GM08714 (cell line): ENCODE data around the gene COX19.
"Not testable (repeated sequence)": the region's sequence is repeated elsewhere in the genome, so short reads cannot be mapped to it uniquely, and the experiment has no call there.

Source experiments
- H3K4me3 ChIP-seq: fragments of 200-500 bp; sonication (Bioruptor generic); 2 replicates; pipeline ENCODE4 v1.5.1; 2014; ENCODE audit warnings: mild to moderate bottlenecking, low read length, inconsistent platforms
- ZNF274 ChIP-seq: IDR thresholded peaks from 2 replicates; pipeline ENCODE4 v1.6.1; 2012; ENCODE audit warnings: mild to moderate bottlenecking, low read depth, low read length

Gene COX19

DNA sequence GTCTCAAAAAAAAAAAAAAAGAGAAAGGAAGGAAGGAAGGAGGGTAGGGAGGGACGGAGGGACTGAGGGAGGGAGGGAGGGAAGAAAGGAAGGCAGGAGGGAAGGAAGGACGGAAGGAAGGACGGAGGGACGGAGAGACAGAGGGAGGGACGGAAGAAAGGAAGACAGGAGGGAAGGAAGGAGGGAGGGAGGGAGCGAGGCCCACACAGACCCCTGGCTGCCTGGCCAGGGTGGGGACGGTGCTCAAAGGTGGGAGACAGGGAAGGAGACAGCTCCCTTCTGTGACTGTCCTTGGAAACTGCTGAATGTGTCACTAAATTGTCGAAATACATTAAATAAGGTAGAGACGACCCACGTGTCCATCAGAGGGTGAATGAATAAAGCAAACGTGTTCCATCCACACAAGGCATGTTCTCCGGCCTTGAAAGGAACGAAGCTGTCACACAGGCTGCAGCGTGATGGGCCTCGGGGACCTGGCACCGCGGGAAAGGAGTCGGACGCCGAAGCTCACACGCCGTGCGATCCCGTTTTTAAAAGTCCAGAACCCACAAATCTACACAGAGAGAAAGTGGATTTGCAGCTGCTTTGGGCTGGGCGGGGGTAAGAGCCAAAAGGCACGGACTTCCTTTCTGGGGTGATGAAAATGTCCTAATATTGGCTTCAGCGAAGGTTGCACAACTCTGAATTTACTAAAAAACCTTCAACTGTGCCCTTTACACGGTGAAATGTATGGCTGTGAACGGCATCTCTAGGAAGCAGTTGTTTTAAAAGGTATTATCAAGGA lies 44.2 kb downstream of the COX19 start:
- no peak for TF ChIP-seq ZNF274
- no peak overlapping the region for H3K4me3 ChIP-seq

GRCh38 chr7:929311-929711 lies 46.0 kb downstream of the COX19 start:
- H3K4me3 ChIP-seq: no peak overlapping the region
- no peak for TF ChIP-seq ZNF274

GRCh38 chr7:927031-927671 lies 48.2 kb downstream of the COX19 start:
- no peak for TF ChIP-seq ZNF274
- no peak overlapping the region for H3K4me3 ChIP-seq

GRCh38 chr7:926061-927030 lies 49.0 kb downstream of the COX19 start:
- no peak overlapping the region for H3K4me3 ChIP-seq
- TF ChIP-seq ZNF274: no peak

GRCh38 chr7:925601-926000 lies 49.7 kb downstream of the COX19 start:
- no peak for TF ChIP-seq ZNF274
- no peak overlapping the region for H3K4me3 ChIP-seq

DNA sequence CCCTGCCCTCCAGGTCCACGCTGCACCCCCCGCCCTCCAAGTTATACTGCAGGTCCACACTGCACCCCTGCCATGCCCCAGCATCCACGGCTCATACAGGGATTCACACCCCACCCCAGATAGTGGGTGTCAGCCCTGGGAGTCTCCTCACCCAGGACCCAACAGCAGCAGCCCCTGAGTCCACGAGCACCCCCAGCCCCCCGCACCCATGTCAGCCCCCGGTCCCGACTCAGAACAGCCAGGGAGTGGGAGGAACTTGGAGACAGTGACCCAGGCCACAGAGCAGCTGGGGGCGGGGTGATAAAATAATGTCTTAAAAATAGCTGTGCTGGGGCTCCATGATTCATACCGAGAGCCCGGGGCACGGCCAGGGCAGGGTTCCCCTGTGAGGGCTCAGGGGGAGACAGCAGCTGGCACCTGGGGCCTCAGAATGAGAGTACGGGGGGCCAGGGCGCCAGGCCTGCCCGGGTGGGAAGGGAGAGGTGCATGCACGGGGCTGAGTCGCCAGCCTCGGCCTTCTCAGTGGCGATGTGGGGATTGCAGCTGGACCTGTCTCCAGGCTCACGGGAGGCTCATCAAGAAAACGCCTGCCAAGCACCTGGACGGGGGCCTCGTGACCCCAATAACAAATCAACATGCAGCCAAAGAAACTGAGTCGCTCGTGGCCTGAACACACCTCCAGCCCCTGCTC lies 50.7 kb downstream of the COX19 start:
- H3K4me3 ChIP-seq: no peak overlapping the region; the same call in 1 of the 2 replicates

GRCh38 chr7:924042-924441 lies 51.3 kb downstream of the COX19 start:
- not testable (repeated sequence) for H3K4me3 ChIP-seq

More for the DNA sequence above, 50.7 kb downstream of the COX19 start:
- no peak for TF ChIP-seq ZNF274

DNA sequence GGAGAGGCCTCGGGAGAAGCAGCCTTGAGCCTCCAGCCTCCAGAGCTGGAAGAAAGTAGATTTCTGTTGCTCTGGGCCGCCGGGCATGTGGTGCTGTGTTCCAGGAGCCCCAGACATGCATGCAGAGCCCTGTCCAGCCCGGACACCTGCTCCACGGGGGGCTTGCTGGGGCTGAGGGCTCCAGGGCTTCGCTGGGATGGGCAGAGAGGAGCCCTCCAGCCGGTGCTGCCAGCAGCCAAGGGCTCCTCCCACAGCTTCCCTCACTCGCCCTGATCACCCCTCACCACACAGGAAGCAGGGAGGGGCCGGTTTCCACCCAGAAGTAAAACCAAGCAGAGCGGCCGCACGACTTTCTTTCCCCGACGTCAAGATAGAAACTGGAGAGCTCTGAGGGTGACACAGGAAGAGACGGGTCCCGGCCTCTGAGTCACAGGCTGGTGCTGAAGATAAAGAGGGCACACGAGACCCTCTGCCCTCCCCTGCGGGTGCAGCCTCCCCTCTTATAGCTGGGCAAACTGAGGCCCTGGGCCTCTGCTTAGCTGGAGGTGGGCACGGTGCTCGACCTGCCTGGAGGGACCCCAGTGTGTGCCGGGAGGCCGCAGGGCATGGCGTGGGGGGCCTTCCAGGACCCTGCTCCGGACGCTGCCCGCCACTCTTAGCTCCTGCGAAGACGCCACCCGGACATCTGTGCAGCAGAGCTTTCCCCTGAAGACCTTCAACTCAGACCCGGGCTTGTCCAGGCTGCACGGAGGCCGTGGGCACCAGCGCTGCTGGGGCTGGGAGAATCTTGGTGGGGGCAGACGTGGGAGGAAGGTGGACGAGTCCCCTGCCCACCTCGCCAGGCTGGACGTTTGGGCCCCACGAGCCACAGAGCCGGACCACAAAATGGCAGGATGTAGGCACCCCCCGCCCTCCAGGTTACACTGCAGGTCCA lies 52.0 kb downstream of the COX19 start:
- H3K4me3 ChIP-seq: peak overlapping the region; percentile 45; the same call in 1 of the 2 replicates
- TF ChIP-seq ZNF274: no peak

DNA sequence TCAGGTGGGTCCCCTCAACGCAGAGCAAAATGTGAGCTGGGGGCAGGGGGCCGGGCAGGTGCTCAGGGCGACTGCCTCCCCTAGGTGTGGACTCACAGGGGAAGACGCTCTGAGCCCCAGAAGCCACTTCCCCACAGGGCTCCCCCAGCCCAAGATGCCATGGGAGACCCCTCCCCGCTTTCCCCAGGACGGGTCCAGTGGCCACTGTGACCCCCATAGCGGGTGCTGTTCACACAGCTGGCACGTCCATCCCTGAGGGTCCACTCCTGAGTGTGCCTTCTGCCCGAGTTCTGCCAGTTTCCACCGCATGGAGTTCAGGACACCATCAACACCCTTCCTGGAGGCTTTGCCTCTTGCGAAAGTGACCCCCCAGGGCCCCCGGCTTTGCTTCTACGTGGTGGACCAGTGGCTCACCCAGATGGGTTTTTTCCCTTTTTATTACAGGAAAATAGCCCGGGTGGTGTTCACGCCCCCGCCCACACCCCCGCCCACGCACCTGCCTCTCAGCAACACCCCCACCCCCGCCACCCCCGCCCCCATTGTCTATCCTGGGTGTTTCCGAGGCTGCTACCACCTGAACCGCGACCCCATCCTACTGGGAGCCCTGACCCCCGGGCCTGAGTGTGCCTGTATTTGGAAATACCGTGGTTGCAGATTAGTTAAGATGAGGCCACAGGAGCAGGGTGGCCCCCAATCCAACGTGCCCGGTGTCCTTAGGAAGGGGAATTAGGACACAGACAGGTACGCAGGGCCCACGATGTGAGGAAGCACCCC lies 52.8 kb downstream of the COX19 start:
- TF ChIP-seq ZNF274: no peak
- peak overlapping the region; percentile 15; the same call in 1 of the 2 replicates for H3K4me3 ChIP-seq

- H3K4me3 ChIP-seq: no peak overlapping the region
- TF ChIP-seq ZNF274: no peak
Measured at GRCh38 chr7:921581-922333, 53.6 kb downstream of the COX19 start.

DNA sequence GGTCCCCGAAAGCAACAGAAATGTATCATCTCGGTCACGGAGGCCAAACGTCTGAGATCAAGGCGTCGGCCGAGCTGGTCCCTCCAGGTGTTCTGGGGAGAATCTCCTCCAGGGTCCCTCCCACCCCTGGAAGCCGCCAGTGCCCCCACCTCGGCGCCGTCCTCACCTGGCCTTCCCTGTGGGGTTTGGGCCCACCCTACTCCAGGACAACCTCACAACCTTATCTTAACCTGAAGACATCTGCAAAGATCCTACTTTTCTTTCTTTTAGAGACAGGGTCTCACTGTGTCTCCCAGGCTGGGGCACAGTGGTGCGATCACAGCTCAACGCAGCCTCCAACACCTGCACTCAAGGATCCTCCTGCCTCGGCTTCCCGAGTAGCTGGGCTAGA lies 54.3 kb downstream of the COX19 start:
- no peak for TF ChIP-seq ZNF274
- no peak overlapping the region for H3K4me3 ChIP-seq
